Liver (tissue), 9 donors: Measurements from ENCODE around the gene CDRT4. TPM values are rescaled to one million over a fixed set of nuclear protein-coding genes. Genes with fewer than 3 reads are reported as not detected.

ENCODE experiments used
- DNase-seq: peaks from one replicate; pipeline ENCODE4 v3.0.0-alpha.2; 2017; ENCODE audit warnings: low spot score
- H3K27ac ChIP-seq, 2 donors: one replicate each; pipeline ENCODE4 v1.7.0; 2013; ENCODE audit warnings: inconsistent platforms in 2 of 2, low read length in 2 of 2, control low read depth in 1 of 2, low read depth in 1 of 2, mild to moderate bottlenecking in 1 of 2
- H3K27me3 ChIP-seq, 4 donors: one replicate each; pipeline versions ENCODE4 v1.6.1 to v1.7.0; 2013; ENCODE audit warnings: low read length in 3 of 4, inconsistent platforms in 1 of 4, mild to moderate bottlenecking in 1 of 4, moderate library complexity in 1 of 4; ENCODE audit not compliant: control insufficient read depth in 4 of 4, insufficient read depth in 4 of 4
- H3K36me3 ChIP-seq, 4 donors: one replicate each; pipeline versions ENCODE4 v1.6.1 to v1.7.0; 2013; ENCODE audit warnings: low read length in 3 of 4, mild to moderate bottlenecking in 3 of 4, low read depth in 1 of 4, moderate library complexity in 1 of 4; ENCODE audit not compliant: control insufficient read depth in 4 of 4, insufficient read depth in 3 of 4
- H3K4me1 ChIP-seq, 4 donors: one replicate each; pipeline versions ENCODE4 v1.6.1 to v1.7.0; 2013; ENCODE audit warnings: low read length in 3 of 4, mild to moderate bottlenecking in 3 of 4, moderate library complexity in 1 of 4; ENCODE audit not compliant: control insufficient read depth in 4 of 4, insufficient read depth in 4 of 4
- H3K4me3 ChIP-seq, 3 donors: one replicate each; pipeline versions ENCODE4 v1.6.1 to v1.7.0; 2013; ENCODE audit warnings: low read length in 3 of 3, control low read depth in 1 of 3, low read depth in 1 of 3, mild to moderate bottlenecking in 1 of 3
- H3K9ac ChIP-seq, 2 donors: one replicate each; pipeline ENCODE4 v1.7.0; 2013; ENCODE audit warnings: low read length in 2 of 2, mild to moderate bottlenecking in 2 of 2, moderate library complexity in 2 of 2, control low read depth in 1 of 2, low read depth in 1 of 2
- H3K9me3 ChIP-seq, 4 donors: one replicate each; pipeline versions ENCODE4 v1.6.1 to v1.7.0; 2013; ENCODE audit warnings: low read length in 3 of 4; ENCODE audit not compliant: control insufficient read depth in 4 of 4
- EGR1 ChIP-seq, 2 donors: IDR thresholded peaks; 2 replicates each; pipeline ENCODE4 v1.6.1; 2016 to 2018; ENCODE audit warnings: antibody characterized with exemption in 2 of 2, low read depth in 2 of 2
- FOXA1 ChIP-seq: IDR thresholded peaks from 2 replicates; pipeline ENCODE4 v1.6.1; 2016; ENCODE audit warnings: antibody characterized with exemption
- FOXA2 ChIP-seq: IDR thresholded peaks from 2 replicates; pipeline ENCODE4 v1.6.1; 2016; ENCODE audit warnings: antibody characterized with exemption
- GABPA ChIP-seq, 2 donors: IDR thresholded peaks in 1 of 2; conservative IDR thresholded peaks in 1 of 2; 2 replicates each; pipeline ENCODE4 v1.6.1; 2016; ENCODE audit warnings: antibody characterized with exemption in 2 of 2, mild to moderate bottlenecking in 1 of 2, moderate library complexity in 1 of 2
- HNF4A ChIP-seq, 2 donors: conservative IDR thresholded peaks; 2 replicates each; pipeline ENCODE4 v1.6.1; 2016; ENCODE audit warnings: antibody characterized with exemption in 2 of 2, mild to moderate bottlenecking in 2 of 2
- HNF4G ChIP-seq: IDR thresholded peaks from 2 replicates; pipeline ENCODE4 v1.6.1; 2016; ENCODE audit warnings: antibody characterized with exemption
- JUND ChIP-seq, 2 donors: IDR thresholded peaks; 2 replicates each; pipeline ENCODE4 v1.6.1; 2016; ENCODE audit warnings: antibody characterized with exemption in 2 of 2
- NR2F2 ChIP-seq: IDR thresholded peaks from 2 replicates; pipeline ENCODE4 v1.6.1; 2016; ENCODE audit warnings: antibody characterized with exemption
- RAD21 ChIP-seq, 2 donors: IDR thresholded peaks; 2 replicates each; pipeline ENCODE4 v1.6.1; 2016; ENCODE audit warnings: antibody characterized with exemption in 2 of 2, mild to moderate bottlenecking in 2 of 2
- RXRA ChIP-seq, 2 donors: IDR thresholded peaks; 2 replicates each; pipeline ENCODE4 v1.6.1; 2017 to 2018; ENCODE audit warnings: antibody characterized with exemption in 2 of 2, mild to moderate bottlenecking in 1 of 2
- SP1 ChIP-seq: IDR thresholded peaks from 2 replicates; pipeline ENCODE4 v1.6.1; 2018; ENCODE audit warnings: antibody characterized with exemption, mild to moderate bottlenecking
- TAF1 ChIP-seq: conservative IDR thresholded peaks from 2 replicates; pipeline ENCODE4 v1.6.1; 2016; ENCODE audit warnings: antibody characterized with exemption, mild to moderate bottlenecking
- YY1 ChIP-seq: IDR thresholded peaks from 2 replicates; pipeline ENCODE4 v1.6.1; 2016; ENCODE audit warnings: antibody characterized with exemption, mild to moderate bottlenecking
- WGBS: extraction: QIAGEN DNeasy Blood & Tissue Kit; methylation state at CpG from one replicate; pipeline ENCODE4 v1.1.7; 2013; 5-methylcytosine and 5-hydroxymethylcytosine counted together
- polyA plus RNA-seq, 2 donors: library from polyadenylated mRNA; stranded (reverse) in 1 of 2; unstranded in 1 of 2; fragments of 200-250 nt in 1 of 2; fragments of >200 nt in 1 of 2; fragmentation: Nextera tagmentation in 1 of 2; extraction: Ambion mirVana in 1 of 2; gene quantifications; one replicate each; pipeline versions ENCODE4 v1.2.1 to v1.2.3, GENCODE V29; 2013 to 2015
- total RNA-seq, 2 donors: library from RNA; depleted of rRNA; stranded (reverse); fragments of >200 nt; gene quantifications; one replicate each; pipeline ENCODE4 v1.2.3, GENCODE V29; 2014
- TF ChIP-seq, protein P1 (sequence below): IDR thresholded peaks from 2 replicates; pipeline ENCODE4 v1.6.1; 2016; ENCODE audit warnings: antibody characterized with exemption, mild to moderate bottlenecking
- TF ChIP-seq, protein P2 (sequence below): IDR thresholded peaks from 2 replicates; pipeline ENCODE4 v1.6.1; 2016; ENCODE audit warnings: antibody characterized with exemption
- TF ChIP-seq, protein P3 (sequence below): IDR thresholded peaks from 2 replicates; pipeline ENCODE4 v1.6.1; 2016; ENCODE audit warnings: antibody characterized with exemption
- TF ChIP-seq, protein P4 (sequence below): fragments of 150-350 bp; IDR thresholded peaks from 2 replicates; pipeline ENCODE4 v1.5.1; 2017; ENCODE audit warnings: improper control_type of control experiment, low read depth, low read length; ENCODE audit not compliant: missing input control
- TF ChIP-seq, protein P5 (sequence below): IDR thresholded peaks from 2 replicates; pipeline ENCODE4 v1.6.1; 2016; ENCODE audit warnings: antibody characterized with exemption
- donor health status: healthy.
- donor health status: healthy.
- donor health status: healthy.
- donor health status: healthy.
- donor health status: healthy.

The CDRT4 gene
- total and polyA plus RNA-seq, 4 donors, result 0.43 to 3.3 (median 1.8) TPM; not detected in 1

DNA sequence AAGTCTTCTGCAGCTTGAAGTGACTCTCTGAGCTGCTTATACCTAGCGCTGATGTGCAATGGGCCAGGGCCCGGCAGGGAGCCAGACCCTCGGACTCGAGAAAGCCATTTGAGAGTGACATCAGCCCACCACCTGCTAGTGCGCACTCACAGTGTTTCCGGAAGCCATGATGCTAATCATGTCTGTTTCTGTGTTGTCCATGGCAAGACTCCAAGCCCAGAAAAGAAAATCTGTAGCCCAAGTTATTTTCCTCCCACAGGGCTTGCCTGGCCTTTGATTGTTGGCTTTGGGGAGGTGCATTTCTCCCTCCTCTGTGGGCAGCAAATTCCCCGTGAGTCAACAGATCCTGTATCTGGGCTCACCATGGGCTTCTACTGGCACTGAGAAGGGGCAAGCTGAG, 1.8 kb upstream of the CDRT4 start:
- H3K36me3 ChIP-seq, result no peaks in the 10 kb centered on the region
- TF ChIP-seq HNF4G (no peak), JUND (IDR thresholded peaks at IDR 0.05) (no peak), GABPA (IDR thresholded peaks at IDR 0.05 in 1 of 2, conservative IDR thresholded peaks at IDR 0.05 in 1 of 2) (no peak), HNF4A (conservative IDR thresholded peaks at IDR 0.05) (no peak), FOXA2 (no peak), RAD21 (IDR thresholded peaks at IDR 0.05) (no peak), SP1 (no peak)
- TF ChIP-seq, protein P1, sequence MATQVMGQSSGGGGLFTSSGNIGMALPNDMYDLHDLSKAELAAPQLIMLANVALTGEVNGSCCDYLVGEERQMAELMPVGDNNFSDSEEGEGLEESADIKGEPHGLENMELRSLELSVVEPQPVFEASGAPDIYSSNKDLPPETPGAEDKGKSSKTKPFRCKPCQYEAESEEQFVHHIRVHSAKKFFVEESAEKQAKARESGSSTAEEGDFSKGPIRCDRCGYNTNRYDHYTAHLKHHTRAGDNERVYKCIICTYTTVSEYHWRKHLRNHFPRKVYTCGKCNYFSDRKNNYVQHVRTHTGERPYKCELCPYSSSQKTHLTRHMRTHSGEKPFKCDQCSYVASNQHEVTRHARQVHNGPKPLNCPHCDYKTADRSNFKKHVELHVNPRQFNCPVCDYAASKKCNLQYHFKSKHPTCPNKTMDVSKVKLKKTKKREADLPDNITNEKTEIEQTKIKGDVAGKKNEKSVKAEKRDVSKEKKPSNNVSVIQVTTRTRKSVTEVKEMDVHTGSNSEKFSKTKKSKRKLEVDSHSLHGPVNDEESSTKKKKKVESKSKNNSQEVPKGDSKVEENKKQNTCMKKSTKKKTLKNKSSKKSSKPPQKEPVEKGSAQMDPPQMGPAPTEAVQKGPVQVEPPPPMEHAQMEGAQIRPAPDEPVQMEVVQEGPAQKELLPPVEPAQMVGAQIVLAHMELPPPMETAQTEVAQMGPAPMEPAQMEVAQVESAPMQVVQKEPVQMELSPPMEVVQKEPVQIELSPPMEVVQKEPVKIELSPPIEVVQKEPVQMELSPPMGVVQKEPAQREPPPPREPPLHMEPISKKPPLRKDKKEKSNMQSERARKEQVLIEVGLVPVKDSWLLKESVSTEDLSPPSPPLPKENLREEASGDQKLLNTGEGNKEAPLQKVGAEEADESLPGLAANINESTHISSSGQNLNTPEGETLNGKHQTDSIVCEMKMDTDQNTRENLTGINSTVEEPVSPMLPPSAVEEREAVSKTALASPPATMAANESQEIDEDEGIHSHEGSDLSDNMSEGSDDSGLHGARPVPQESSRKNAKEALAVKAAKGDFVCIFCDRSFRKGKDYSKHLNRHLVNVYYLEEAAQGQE, result no peak
- TF ChIP-seq, protein P2, sequence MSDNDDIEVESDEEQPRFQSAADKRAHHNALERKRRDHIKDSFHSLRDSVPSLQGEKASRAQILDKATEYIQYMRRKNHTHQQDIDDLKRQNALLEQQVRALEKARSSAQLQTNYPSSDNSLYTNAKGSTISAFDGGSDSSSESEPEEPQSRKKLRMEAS, result no peak
- TF ChIP-seq, protein P3, sequence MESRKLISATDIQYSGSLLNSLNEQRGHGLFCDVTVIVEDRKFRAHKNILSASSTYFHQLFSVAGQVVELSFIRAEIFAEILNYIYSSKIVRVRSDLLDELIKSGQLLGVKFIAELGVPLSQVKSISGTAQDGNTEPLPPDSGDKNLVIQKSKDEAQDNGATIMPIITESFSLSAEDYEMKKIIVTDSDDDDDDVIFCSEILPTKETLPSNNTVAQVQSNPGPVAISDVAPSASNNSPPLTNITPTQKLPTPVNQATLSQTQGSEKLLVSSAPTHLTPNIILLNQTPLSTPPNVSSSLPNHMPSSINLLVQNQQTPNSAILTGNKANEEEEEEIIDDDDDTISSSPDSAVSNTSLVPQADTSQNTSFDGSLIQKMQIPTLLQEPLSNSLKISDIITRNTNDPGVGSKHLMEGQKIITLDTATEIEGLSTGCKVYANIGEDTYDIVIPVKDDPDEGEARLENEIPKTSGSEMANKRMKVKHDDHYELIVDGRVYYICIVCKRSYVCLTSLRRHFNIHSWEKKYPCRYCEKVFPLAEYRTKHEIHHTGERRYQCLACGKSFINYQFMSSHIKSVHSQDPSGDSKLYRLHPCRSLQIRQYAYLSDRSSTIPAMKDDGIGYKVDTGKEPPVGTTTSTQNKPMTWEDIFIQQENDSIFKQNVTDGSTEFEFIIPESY, result no peak
- TF ChIP-seq, protein P4, sequence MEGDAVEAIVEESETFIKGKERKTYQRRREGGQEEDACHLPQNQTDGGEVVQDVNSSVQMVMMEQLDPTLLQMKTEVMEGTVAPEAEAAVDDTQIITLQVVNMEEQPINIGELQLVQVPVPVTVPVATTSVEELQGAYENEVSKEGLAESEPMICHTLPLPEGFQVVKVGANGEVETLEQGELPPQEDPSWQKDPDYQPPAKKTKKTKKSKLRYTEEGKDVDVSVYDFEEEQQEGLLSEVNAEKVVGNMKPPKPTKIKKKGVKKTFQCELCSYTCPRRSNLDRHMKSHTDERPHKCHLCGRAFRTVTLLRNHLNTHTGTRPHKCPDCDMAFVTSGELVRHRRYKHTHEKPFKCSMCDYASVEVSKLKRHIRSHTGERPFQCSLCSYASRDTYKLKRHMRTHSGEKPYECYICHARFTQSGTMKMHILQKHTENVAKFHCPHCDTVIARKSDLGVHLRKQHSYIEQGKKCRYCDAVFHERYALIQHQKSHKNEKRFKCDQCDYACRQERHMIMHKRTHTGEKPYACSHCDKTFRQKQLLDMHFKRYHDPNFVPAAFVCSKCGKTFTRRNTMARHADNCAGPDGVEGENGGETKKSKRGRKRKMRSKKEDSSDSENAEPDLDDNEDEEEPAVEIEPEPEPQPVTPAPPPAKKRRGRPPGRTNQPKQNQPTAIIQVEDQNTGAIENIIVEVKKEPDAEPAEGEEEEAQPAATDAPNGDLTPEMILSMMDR, result no peak
- TF ChIP-seq, protein P5, sequence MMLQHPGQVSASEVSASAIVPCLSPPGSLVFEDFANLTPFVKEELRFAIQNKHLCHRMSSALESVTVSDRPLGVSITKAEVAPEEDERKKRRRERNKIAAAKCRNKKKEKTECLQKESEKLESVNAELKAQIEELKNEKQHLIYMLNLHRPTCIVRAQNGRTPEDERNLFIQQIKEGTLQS, result no peak
- DNase-seq, result no peak
- no peak overlapping the region for H3K27ac ChIP-seq
- 93% methylated on average over 7 of the region's 7 CpGs for WGBS
- no peak overlapping the region for H3K9ac ChIP-seq
- H3K27me3 ChIP-seq, result no peaks in the 10 kb centered on the region
- no peaks in the 10 kb centered on the region for H3K4me1 ChIP-seq
- H3K4me3 ChIP-seq, result no peak overlapping the region
- no peaks in the 10 kb centered on the region for H3K9me3 ChIP-seq

DNA sequence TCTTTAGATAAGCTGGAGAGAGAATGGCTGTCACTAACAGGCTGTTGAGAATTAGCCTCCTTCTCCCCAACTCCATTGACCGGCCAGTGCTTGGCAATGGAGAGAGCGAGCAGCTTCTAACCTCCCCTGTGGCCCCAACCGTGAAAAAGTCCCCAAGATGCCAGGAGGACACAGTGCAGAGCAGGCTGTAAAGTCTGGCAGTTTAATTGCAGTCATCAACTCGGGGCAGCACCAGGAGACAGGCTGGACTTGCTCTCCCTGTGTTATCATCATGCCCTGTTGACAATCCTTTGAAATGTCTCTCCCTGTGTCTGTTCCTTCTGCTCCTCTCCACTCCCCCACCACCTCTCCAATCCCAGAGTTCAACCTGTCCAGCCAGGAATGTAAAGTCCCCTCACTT, 705 bp upstream of the CDRT4 start:
- H3K9ac ChIP-seq, result no peak overlapping the region
- no peak for DNase-seq
- H3K27ac ChIP-seq, result no peak overlapping the region
- no peaks in the 10 kb centered on the region for H3K27me3 ChIP-seq
- TF ChIP-seq FOXA2, result no peak
- TF ChIP-seq, protein P2, result no peak
- no peak for TF ChIP-seq NR2F2
- no peak for TF ChIP-seq EGR1 (IDR thresholded peaks at IDR 0.05; ENCODE audit: low read depth in 2 of 2)
- no peak for TF ChIP-seq SP1
- TF ChIP-seq HNF4A (conservative IDR thresholded peaks at IDR 0.05), result no peak
- TF ChIP-seq TAF1, result no peak
- TF ChIP-seq YY1, result no peak
- no peak for TF ChIP-seq GABPA (IDR thresholded peaks at IDR 0.05 in 1 of 2, conservative IDR thresholded peaks at IDR 0.05 in 1 of 2)
- TF ChIP-seq RXRA (IDR thresholded peaks at IDR 0.05), result no peak
- TF ChIP-seq RAD21 (IDR thresholded peaks at IDR 0.05), result no peak
- no peak for TF ChIP-seq HNF4G
- TF ChIP-seq, protein P5, result no peak
- TF ChIP-seq FOXA1, result no peak
- TF ChIP-seq JUND (IDR thresholded peaks at IDR 0.05), result no peak
- TF ChIP-seq, protein P3, result no peak
- no peak overlapping the region for H3K4me3 ChIP-seq
- no peaks in the 10 kb centered on the region for H3K9me3 ChIP-seq
- peaks cover 0 to 3% (median 1%) of the 10 kb centered on the region in 4 donors for H3K4me1 ChIP-seq
- H3K36me3 ChIP-seq, result no peaks in the 10 kb centered on the region
- 55% methylated on average over 4 of the region's 4 CpGs for whole genome bisulfite sequencing
